NT2/D1 (cell line): ENCODE results near the gene ELOVL3.

Experiments used
- SUZ12 ChIP-seq: IDR thresholded peaks from 2 replicates; pipeline ENCODE4 v1.6.1; 2011; ENCODE audit not compliant: insufficient read length, insufficient read depth; ENCODE audit errors: extremely low read depth
- YY1 ChIP-seq: IDR thresholded peaks from 2 replicates; pipeline ENCODE4 v1.6.1; 2011; ENCODE audit not compliant: insufficient read length, insufficient read depth
- ZNF274 ChIP-seq: IDR thresholded peaks from 2 replicates; pipeline ENCODE4 v1.6.1; 2011; ENCODE audit warnings: mild to moderate bottlenecking, low read depth, low read length

- TF ChIP-seq YY1 (no peak), ZNF274 (no peak), SUZ12 (no peak)
Observed at GRCh38 chr10:102184606-102185005, 41.5 kb upstream of the ELOVL3 start.
